ENCODE data around the gene TLE2. TPM values are rescaled to one million over a fixed set of nuclear protein-coding genes. Genes with fewer than 3 reads are reported as not detected.

The TLE2 gene
- total RNA-seq, 1 donor from 2014 or later = not detected

DNA sequence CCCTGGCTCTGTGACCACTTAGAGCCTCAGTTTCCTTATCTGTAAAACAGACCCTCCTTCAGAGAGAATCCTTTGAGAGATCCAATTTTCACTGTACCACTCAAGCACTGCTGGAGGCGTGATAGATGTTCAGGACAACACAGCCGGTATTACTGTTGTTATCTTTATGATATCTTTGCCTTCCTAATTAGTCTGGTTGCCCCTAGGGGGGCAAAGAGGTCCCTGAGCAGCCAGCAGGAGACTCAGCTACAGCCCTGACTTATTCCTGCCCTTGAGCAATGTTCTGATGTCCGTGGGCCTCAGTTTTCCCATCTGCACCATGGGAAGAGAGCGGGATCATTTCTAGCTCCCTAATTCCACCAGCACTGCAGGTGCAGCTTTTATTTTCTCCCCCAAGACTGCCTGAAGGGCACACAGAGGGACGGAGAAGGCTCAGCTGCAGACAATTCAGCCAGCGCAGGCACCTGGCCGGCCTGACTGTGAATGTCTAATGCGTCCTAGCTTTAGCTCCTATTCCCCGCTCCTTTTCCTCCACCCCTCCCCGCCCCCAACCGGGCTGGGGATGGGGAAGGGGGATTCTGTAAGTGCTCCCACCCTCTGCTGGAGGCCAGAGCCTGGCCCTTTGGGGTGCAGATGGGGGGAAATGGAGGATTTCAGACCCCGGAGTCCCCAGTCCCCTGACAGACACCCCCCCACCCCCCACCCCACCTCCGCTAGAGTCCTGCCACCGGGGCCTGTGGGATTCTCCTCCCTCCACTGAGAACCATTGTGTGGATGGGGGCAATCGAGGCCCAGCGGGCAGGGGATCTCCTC, 17.0 kb upstream of the TLE2 start:
- H3K9me3 ChIP-seq (ENCODE audit: low read depth) = no peaks in the 10 kb centered on the region
- peaks cover 12% of the 10 kb centered on the region for H4K20me1 ChIP-seq (ENCODE audit: low read depth)
- peak overlapping the region; percentile 30 for H3K4me2 ChIP-seq
- H3K36me3 Mint-ChIP-seq = no peaks in the 10 kb centered on the region
- H3K27ac ChIP-seq = no peak overlapping the region
- no peak overlapping the region for H2AFZ ChIP-seq (replicated peaks)
- no peak overlapping the region for H3K4me3 ChIP-seq
- H3K4me1 Mint-ChIP-seq = peaks cover 24% of the 10 kb centered on the region
- peak; percentile 88 for DNase-seq (ENCODE audit: low spot score)
- TF ChIP-seq EZH2phosphoT487 (IDR thresholded peaks at IDR 0.05) (no peak), CTCF (IDR thresholded peaks at IDR 0.05) (no peak), EZH2 (IDR thresholded peaks at IDR 0.05) (no peak)
- peaks cover 2% of the 10 kb centered on the region for H3K9me3 Mint-ChIP-seq
- H3K36me3 ChIP-seq = no peaks in the 10 kb centered on the region
- peaks cover 29% of the 10 kb centered on the region for H3K4me1 ChIP-seq
- peaks cover 54% of the 10 kb centered on the region for H3F3A ChIP-seq (ENCODE audit: low read depth)
- H3K27me3 ChIP-seq = peaks cover 3% of the 10 kb centered on the region
- no peak overlapping the region for H3K27ac Mint-ChIP-seq
- no peak overlapping the region for H3K4me3 Mint-ChIP-seq
- H3K9ac ChIP-seq = no peak overlapping the region
- peaks cover 52% of the 10 kb centered on the region for H3K27me3 Mint-ChIP-seq (ENCODE audit: insufficient read depth, low read depth)
- H3K79me2 ChIP-seq (ENCODE audit: low read depth) = no peaks in the 10 kb centered on the region

GRCh38 chr19:3045191-3045590, 16.1 kb upstream of the TLE2 start:
- Mint-ChIP-seq H3K27ac (no peak overlapping the region), H3K9me3 (peaks cover 2% of the 10 kb centered on the region), H3K4me1 (peaks cover 24% of the 10 kb centered on the region), H3K36me3 (no peaks in the 10 kb centered on the region), H3K4me3 (peak overlapping the region; percentile 39), H3K27me3 (ENCODE audit: insufficient read depth, low read depth) (peaks cover 60% of the 10 kb centered on the region)
- Histone ChIP-seq H3K27ac (no peak overlapping the region), H3F3A (ENCODE audit: low read depth) (peaks cover 55% of the 10 kb centered on the region), H3K27me3 (peaks cover 7% of the 10 kb centered on the region), H3K4me3 (no peak overlapping the region), H3K9ac (no peak overlapping the region), H3K4me1 (peaks cover 29% of the 10 kb centered on the region), H3K36me3 (no peaks in the 10 kb centered on the region), H2AFZ (replicated peaks) (no peak overlapping the region), H3K79me2 (ENCODE audit: low read depth) (no peaks in the 10 kb centered on the region), H4K20me1 (ENCODE audit: low read depth) (peaks cover 12% of the 10 kb centered on the region), H3K4me2 (no peak overlapping the region), H3K9me3 (ENCODE audit: low read depth) (no peaks in the 10 kb centered on the region)
- no peak for DNase-seq (ENCODE audit: low spot score)
- TF ChIP-seq CTCF (IDR thresholded peaks at IDR 0.05) = no peak
- TF ChIP-seq EZH2phosphoT487 (IDR thresholded peaks at IDR 0.05) = no peak
- no peak for TF ChIP-seq EZH2 (IDR thresholded peaks at IDR 0.05)

- H3K79me2 ChIP-seq (ENCODE audit: low read depth) = no peaks in the 10 kb centered on the region
- H3K27me3 ChIP-seq = peaks cover 26% of the 10 kb centered on the region
- H3K9me3 Mint-ChIP-seq = peaks cover 2% of the 10 kb centered on the region
- H3K9me3 ChIP-seq (ENCODE audit: low read depth) = no peaks in the 10 kb centered on the region
- H3F3A ChIP-seq (ENCODE audit: low read depth) = peaks cover 55% of the 10 kb centered on the region
- H3K4me1 Mint-ChIP-seq = peaks cover 21% of the 10 kb centered on the region
- peaks cover 65% of the 10 kb centered on the region for H3K27me3 Mint-ChIP-seq (ENCODE audit: insufficient read depth, low read depth)
- H3K4me2 ChIP-seq = peak overlapping the region; percentile 78
- TF ChIP-seq EZH2phosphoT487 (IDR thresholded peaks at IDR 0.05) (no peak), CTCF (IDR thresholded peaks at IDR 0.05) (no peak), EZH2 (IDR thresholded peaks at IDR 0.05) (no peak)
- no peak overlapping the region for H3K9ac ChIP-seq
- DNase-seq (ENCODE audit: low spot score) = no peak
- no peaks in the 10 kb centered on the region for H3K36me3 Mint-ChIP-seq
- no peak overlapping the region for H3K27ac Mint-ChIP-seq
- H4K20me1 ChIP-seq (ENCODE audit: low read depth) = peaks cover 9% of the 10 kb centered on the region
- peak overlapping the region; percentile 31 for H3K4me3 ChIP-seq
- peak overlapping the region; percentile 57 for H3K4me3 Mint-ChIP-seq
- peaks cover 29% of the 10 kb centered on the region for H3K4me1 ChIP-seq
- no peaks in the 10 kb centered on the region for H3K36me3 ChIP-seq
- no peak overlapping the region for H3K27ac ChIP-seq
- H2AFZ ChIP-seq (replicated peaks) = no peak overlapping the region
These were observed 13.7 kb upstream of the TLE2 start for GRCh38 chr19:3042621-3043267.

All from neural progenitor cell (in vitro differentiated cells).